H1 (cell line): Measurements from ENCODE around the gene LPP. TPM values are rescaled to one million over a fixed set of nuclear protein-coding genes. Genes with fewer than 3 reads are reported as not detected.

Source experiments
- BCL11A ChIP-seq, 2 experiments: IDR thresholded peaks; one replicate each; pipeline ENCODE4 v1.6.1; 2011; ENCODE audit warnings: low read depth in 2 of 2, low read length in 2 of 2, mild to moderate bottlenecking in 2 of 2
- BRCA1 ChIP-seq: IDR thresholded peaks from 2 replicates; pipeline ENCODE4 v1.6.1; 2012; ENCODE audit warnings: low read depth, low read length, improper control_type of control experiment
- HDAC2 ChIP-seq, 2 experiments: fragments of 300-600 bp in 1 of 2; sonication (generic) in 1 of 2; IDR thresholded peaks; 2 replicates each; pipeline ENCODE4 v1.6.1; 2011 to 2012; ENCODE audit warnings: low read depth in 2 of 2, low read length in 2 of 2, mild to moderate bottlenecking in 2 of 2, moderate library complexity in 2 of 2, borderline replicate concordance in 1 of 2, inconsistent platforms in 1 of 2
- RAD21 ChIP-seq, 2 experiments: IDR thresholded peaks in 1 of 2; conservative IDR thresholded peaks in 1 of 2; 2 replicates each; pipeline ENCODE4 v1.6.1; 2011; ENCODE audit warnings: low read depth in 2 of 2, low read length in 2 of 2, improper control_type of control experiment in 1 of 2, inconsistent platforms in 1 of 2, mild to moderate bottlenecking in 1 of 2, moderate library complexity in 1 of 2
- USF2 ChIP-seq: IDR thresholded peaks from 2 replicates; pipeline ENCODE4 v1.6.1; 2011; ENCODE audit warnings: low read length, improper control_type of control experiment
- polyA plus RNA-seq, 7 experiments: library from polyadenylated mRNA; depleted of rRNA in 3 of 7; stranded (reverse) in 5 of 7; unstranded in 2 of 7; fragments of >200 nt in 5 of 7; fragments of 200-250 nt in 2 of 7; gene quantifications; 1 replicate in 5 of 7; 2 replicates in 1 of 7; 4 replicates in 1 of 7; pipeline versions ENCODE4 v1.2.1 to v1.2.3, GENCODE V29; 2011 to 2013; ENCODE audit warnings: missing spikeins in 2 of 7, mixed read lengths in 2 of 7
- total RNA-seq: library from RNA; stranded (reverse); fragmentation: NEBNext Ultra II Directional; extraction: Animal tissue kit (Norgen Biotek cat#: 25700); gene quantifications from 2 replicates; pipeline ENCODE4 v1.2.1, GENCODE V29; 2021
- TF ChIP-seq, protein P1 (sequence below): IDR thresholded peaks from 2 replicates; pipeline ENCODE4 v1.6.1; 2011; ENCODE audit warnings: low read depth, mild to moderate bottlenecking, low read length; ENCODE audit not compliant: insufficient read depth

Gene LPP
- total and polyA plus RNA-seq, 2 of the 8 experiments (the other 6 are each of a cell fraction or from before 2014, with no cell fraction given), result 10.0 to 53.3 TPM

- TF ChIP-seq, protein P1, sequence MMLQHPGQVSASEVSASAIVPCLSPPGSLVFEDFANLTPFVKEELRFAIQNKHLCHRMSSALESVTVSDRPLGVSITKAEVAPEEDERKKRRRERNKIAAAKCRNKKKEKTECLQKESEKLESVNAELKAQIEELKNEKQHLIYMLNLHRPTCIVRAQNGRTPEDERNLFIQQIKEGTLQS, result no peak
- TF ChIP-seq RAD21 (IDR thresholded peaks at IDR 0.05 in 1 of 2, conservative IDR thresholded peaks at IDR 0.05 in 1 of 2; ENCODE audit: low read depth in 2 of 2, low read length in 2 of 2) (no peak), HDAC2 (IDR thresholded peaks at IDR 0.05; ENCODE audit: borderline replicate concordance in 1 of 2, low read depth in 2 of 2, low read length in 2 of 2) (no peak), BRCA1 (no peak), USF2 (no peak), BCL11A (IDR thresholded peaks at IDR 0.05; ENCODE audit: low read depth in 2 of 2, low read length in 2 of 2) (no peak)
Observed at GRCh38 chr3:188271226-188271914, 117.4 kb downstream of the LPP start (continued).
